Esophagus squamous epithelium (tissue), 4 donors: ENCODE data around the gene FYN.

ENCODE experiments used
- POLR2A ChIP-seq, 4 donors: fragments of 450-650 bp; IDR thresholded peaks; one replicate each; pipeline ENCODE4 v1.6.1; 2017; ENCODE audit warnings: antibody characterized with exemption in 4 of 4, mild to moderate bottlenecking in 4 of 4, moderate library complexity in 3 of 4
- TF ChIP-seq, protein P1 (sequence below), 6 experiments: fragments of 450-650 bp in 4 of 6; fragments of 200-600 bp in 2 of 6; sonication (generic) in 2 of 6; IDR thresholded peaks; one replicate each; pipeline ENCODE4 v1.5.1; 2016 to 2019; ENCODE audit warnings: antibody characterized with exemption in 6 of 6, mild to moderate bottlenecking in 4 of 6, moderate library complexity in 4 of 6

DNA sequence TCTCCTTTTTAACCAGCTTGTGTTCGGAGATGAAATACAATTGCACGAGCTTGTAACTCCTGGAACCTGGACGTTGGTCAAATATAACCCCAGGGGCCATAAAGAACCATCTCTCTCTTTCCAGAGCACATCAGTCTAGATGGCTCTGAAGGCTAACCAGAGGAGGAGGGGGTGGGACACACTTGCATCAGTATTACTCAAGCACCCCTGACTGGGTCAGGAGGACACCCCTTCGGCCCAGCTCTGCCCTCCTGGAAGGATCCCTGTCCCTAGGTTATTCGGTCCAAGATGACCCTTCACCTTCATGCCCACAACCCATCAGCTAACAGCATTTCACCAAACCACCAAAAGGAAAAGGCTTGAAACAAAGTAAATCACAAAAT, 67.1 kb downstream of the FYN start:
- TF ChIP-seq, protein P1, sequence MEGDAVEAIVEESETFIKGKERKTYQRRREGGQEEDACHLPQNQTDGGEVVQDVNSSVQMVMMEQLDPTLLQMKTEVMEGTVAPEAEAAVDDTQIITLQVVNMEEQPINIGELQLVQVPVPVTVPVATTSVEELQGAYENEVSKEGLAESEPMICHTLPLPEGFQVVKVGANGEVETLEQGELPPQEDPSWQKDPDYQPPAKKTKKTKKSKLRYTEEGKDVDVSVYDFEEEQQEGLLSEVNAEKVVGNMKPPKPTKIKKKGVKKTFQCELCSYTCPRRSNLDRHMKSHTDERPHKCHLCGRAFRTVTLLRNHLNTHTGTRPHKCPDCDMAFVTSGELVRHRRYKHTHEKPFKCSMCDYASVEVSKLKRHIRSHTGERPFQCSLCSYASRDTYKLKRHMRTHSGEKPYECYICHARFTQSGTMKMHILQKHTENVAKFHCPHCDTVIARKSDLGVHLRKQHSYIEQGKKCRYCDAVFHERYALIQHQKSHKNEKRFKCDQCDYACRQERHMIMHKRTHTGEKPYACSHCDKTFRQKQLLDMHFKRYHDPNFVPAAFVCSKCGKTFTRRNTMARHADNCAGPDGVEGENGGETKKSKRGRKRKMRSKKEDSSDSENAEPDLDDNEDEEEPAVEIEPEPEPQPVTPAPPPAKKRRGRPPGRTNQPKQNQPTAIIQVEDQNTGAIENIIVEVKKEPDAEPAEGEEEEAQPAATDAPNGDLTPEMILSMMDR (IDR thresholded peaks at IDR 0.05): no peak
- no peak for TF ChIP-seq POLR2A (IDR thresholded peaks at IDR 0.05)
